ENCODE data around the gene LAMB4. TPM values are rescaled to one million over a fixed set of nuclear protein-coding genes. Genes with fewer than 3 reads are reported as not detected.
A peak's percentile ranks its signal among the peaks of the same experiment; 100 is the strongest.

The LAMB4 gene
- total RNA-seq, 4 donors from 2014 or later, result 0.15 to 8.1 (median 1.7) TPM

DNA sequence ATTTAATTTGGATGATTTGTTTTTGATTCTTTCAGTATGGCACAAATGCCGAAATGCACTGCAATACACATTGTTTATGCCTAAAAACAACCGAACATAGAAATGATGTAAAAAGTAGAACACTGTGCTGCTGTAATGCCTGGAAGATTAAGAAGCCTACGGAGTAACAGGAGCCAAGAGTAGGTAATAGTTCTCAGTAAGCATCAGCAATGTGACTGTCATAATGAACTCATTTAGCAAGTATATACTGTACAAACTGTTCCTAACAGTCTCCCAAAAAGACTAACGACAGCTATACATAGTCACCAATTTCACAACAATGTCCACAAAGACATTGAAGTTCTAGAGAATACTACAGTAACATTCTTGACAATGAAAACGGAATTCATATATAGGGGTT, 19.0 kb upstream of the LAMB4 start:
- Histone ChIP-seq H3K27ac (no peak overlapping the region), H3K4me3 (replicated peaks in 1 of 3) (no peak overlapping the region), H3K4me1 (no peaks in the 10 kb centered on the region), H3K27me3 (no peaks in the 10 kb centered on the region), H3K9me3 (no peaks in the 10 kb centered on the region), H3K36me3 (no peaks in the 10 kb centered on the region)
- no peak for TF ChIP-seq POLR2A (IDR thresholded peaks at IDR 0.05)
- TF ChIP-seq, protein P1, sequence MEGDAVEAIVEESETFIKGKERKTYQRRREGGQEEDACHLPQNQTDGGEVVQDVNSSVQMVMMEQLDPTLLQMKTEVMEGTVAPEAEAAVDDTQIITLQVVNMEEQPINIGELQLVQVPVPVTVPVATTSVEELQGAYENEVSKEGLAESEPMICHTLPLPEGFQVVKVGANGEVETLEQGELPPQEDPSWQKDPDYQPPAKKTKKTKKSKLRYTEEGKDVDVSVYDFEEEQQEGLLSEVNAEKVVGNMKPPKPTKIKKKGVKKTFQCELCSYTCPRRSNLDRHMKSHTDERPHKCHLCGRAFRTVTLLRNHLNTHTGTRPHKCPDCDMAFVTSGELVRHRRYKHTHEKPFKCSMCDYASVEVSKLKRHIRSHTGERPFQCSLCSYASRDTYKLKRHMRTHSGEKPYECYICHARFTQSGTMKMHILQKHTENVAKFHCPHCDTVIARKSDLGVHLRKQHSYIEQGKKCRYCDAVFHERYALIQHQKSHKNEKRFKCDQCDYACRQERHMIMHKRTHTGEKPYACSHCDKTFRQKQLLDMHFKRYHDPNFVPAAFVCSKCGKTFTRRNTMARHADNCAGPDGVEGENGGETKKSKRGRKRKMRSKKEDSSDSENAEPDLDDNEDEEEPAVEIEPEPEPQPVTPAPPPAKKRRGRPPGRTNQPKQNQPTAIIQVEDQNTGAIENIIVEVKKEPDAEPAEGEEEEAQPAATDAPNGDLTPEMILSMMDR (IDR thresholded peaks at IDR 0.05), result no peak
- WGBS, 2 donors, result 91 to 94% methylated on average over 5 of the region's 5 CpGs
- no peak for DNase-seq
- intact Hi-C loops (cut with DNase I), result loop anchor here (10.0 kb wide), 2 partner anchors 164 to 274 kb away; no protein-coding TSS in a partner anchor

DNA sequence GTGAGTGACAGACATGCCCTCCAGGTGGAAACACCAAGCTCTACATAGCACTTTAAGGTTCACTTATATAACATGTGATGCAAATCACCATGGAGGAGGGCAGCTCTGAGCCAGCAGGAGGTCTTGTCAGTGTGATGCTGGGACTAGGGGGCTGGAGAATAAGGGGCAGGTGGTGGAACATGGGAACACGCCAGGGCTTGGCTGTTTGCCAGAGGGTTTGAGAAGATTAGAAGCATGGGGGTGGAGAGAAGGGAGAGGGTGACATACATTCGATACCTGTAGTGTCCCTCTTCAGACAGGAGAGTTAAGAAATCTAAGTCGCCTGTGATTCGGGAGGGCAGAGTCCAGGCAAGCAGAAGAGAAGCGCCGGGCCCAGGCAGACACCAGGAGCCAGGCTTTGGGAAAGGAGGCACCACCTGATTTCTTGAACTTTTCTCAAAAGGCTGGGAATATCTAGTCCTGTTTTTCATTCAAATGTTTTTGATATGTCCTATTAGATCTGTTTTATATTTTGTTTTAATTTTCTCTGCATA, 16.9 kb upstream of the LAMB4 start:
- H3K27me3 ChIP-seq, result no peaks in the 10 kb centered on the region
- H3K36me3 ChIP-seq, result no peaks in the 10 kb centered on the region
- no peaks in the 10 kb centered on the region for H3K4me1 ChIP-seq
- no peak overlapping the region for H3K27ac ChIP-seq
- intact Hi-C loops (cut with DNase I), result loop anchor here (10.0 kb wide), 2 partner anchors 162 to 272 kb away; no protein-coding TSS in a partner anchor
- no peak overlapping the region for H3K4me3 ChIP-seq (replicated peaks in 1 of 3)
- H3K9me3 ChIP-seq, result no peaks in the 10 kb centered on the region
- DNase-seq, result peak in 1 of 2 donors; percentile 14
- 58 to 67% methylated on average over 6 of the region's 6 CpGs for WGBS, 2 donors
- TF ChIP-seq, protein P1 (IDR thresholded peaks at IDR 0.05), result no peak
- TF ChIP-seq POLR2A (IDR thresholded peaks at IDR 0.05), result no peak

DNA sequence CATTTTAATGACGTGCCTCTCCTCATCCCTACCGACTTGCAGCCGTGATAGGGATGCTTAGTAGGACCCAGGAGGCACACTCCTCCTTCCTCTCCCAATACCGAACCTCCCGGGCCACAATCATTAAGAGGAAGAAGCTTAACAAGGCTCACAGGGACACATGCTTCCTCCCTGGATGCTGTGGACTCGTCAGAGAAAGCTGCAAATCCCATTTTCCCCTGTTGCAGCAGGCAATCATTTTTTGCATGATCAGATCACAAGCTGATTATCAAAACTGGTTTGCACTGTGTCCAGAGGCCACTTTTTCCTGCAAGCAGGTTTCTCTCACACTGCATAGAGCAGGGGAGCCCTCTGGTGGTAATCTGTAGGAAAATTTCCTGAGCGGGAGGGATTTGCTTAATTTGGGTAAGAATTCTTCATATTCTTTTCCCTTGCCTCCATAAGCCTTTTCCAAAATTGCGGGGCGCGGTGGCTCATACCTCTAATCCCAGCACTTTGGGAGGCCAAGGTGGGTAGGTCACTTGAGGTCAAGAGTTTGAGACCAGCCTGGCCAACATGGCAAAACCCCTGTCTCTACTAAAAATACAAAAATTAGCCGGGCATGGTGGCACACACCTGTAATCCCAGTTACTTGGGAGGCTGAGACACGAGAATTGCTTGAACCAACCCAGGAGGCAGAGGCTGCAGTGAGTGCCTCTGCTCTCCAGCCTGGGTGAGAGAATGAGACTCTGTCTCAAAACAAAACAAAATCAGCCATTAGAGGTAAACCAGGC, 16.1 kb upstream of the LAMB4 start:
- DNase-seq, result peak; percentile 62 to 70
- no peaks in the 10 kb centered on the region for H3K27me3 ChIP-seq
- H3K27ac ChIP-seq, result no peak overlapping the region
- no peak overlapping the region for H3K4me3 ChIP-seq (replicated peaks in 1 of 3)
- WGBS, 2 donors, result 11 to 14% methylated on average over 12 of the region's 12 CpGs
- no peaks in the 10 kb centered on the region for H3K4me1 ChIP-seq
- H3K36me3 ChIP-seq, result no peaks in the 10 kb centered on the region
- no peaks in the 10 kb centered on the region for H3K9me3 ChIP-seq
- intact Hi-C loops (cut with DNase I), result loop anchor here (10.0 kb wide), 2 partner anchors 161 to 271 kb away; no protein-coding TSS in a partner anchor
- TF ChIP-seq POLR2A (IDR thresholded peaks at IDR 0.05), result no peak
- TF ChIP-seq, protein P1 (IDR thresholded peaks at IDR 0.05), result peak; percentile 79 to 93 (median 90)

DNA sequence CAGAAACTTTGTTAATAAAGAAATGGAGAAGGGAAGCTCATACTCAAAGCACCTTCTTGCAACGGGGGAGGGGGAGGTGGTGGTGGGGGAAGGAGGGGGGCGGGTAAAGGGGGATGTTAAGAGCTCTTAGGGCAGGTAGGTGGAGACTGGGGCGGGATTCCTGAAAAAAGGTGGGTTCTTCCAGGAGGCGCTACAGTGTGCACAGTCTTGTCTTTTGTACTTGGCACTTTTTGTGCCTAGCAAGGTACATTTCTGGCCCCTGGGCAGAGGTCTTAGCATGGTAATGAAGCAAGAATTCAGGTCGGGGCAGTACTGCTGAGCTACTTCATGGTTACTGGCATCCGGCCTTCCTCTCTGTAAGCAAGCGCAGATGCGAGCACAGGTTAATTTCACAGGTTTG, 15.2 kb upstream of the LAMB4 start:
- no peak overlapping the region for H3K4me3 ChIP-seq (replicated peaks in 1 of 3)
- no peaks in the 10 kb centered on the region for H3K27me3 ChIP-seq
- H3K9me3 ChIP-seq, result no peaks in the 10 kb centered on the region
- TF ChIP-seq, protein P1 (IDR thresholded peaks at IDR 0.05), result no peak
- TF ChIP-seq POLR2A (IDR thresholded peaks at IDR 0.05), result no peak
- DNase-seq, result no peak
- no peak overlapping the region for H3K27ac ChIP-seq
- H3K36me3 ChIP-seq, result no peaks in the 10 kb centered on the region
- no peaks in the 10 kb centered on the region for H3K4me1 ChIP-seq
- 69 to 78% methylated on average over 8 of the region's 8 CpGs for WGBS, 2 donors
- intact Hi-C loops (cut with DNase I), result loop anchor here (10.0 kb wide), 2 partner anchors 161 to 271 kb away; no protein-coding TSS in a partner anchor

DNA sequence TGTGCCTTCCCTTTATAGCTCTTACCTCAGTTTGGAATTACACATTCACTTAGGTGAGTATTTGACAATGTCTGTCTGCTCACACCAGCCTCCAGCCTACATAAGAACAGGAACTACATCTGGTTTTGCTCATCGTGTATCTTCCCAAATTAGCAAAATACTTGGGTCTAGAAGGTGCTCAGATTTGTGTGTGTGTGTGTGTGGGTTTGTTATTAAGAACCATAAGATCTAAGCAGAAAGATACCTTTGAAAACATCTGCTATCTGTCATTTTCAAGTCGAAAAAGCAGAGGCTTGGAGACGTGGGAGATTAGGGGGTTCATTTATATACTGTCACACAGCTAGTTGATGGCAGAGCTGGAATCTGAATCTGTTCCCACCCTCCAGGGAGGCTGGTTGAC, 14.8 kb upstream of the LAMB4 start:
- Histone ChIP-seq H3K36me3 (no peaks in the 10 kb centered on the region), H3K9me3 (no peaks in the 10 kb centered on the region), H3K27me3 (no peaks in the 10 kb centered on the region), H3K4me3 (replicated peaks in 1 of 3) (no peak overlapping the region), H3K4me1 (no peaks in the 10 kb centered on the region), H3K27ac (no peak overlapping the region)
- intact Hi-C loops (cut with DNase I), result loop anchor here (10.0 kb wide), 2 partner anchors 160 to 270 kb away; no protein-coding TSS in a partner anchor
- no peak for DNase-seq
- 72% methylated on average over 3 of the region's 3 CpGs for WGBS, 2 donors
- TF ChIP-seq, protein P1 (IDR thresholded peaks at IDR 0.05), result no peak
- TF ChIP-seq POLR2A (IDR thresholded peaks at IDR 0.05), result no peak
